ENCODE data around the gene SKOR1.

DNA sequence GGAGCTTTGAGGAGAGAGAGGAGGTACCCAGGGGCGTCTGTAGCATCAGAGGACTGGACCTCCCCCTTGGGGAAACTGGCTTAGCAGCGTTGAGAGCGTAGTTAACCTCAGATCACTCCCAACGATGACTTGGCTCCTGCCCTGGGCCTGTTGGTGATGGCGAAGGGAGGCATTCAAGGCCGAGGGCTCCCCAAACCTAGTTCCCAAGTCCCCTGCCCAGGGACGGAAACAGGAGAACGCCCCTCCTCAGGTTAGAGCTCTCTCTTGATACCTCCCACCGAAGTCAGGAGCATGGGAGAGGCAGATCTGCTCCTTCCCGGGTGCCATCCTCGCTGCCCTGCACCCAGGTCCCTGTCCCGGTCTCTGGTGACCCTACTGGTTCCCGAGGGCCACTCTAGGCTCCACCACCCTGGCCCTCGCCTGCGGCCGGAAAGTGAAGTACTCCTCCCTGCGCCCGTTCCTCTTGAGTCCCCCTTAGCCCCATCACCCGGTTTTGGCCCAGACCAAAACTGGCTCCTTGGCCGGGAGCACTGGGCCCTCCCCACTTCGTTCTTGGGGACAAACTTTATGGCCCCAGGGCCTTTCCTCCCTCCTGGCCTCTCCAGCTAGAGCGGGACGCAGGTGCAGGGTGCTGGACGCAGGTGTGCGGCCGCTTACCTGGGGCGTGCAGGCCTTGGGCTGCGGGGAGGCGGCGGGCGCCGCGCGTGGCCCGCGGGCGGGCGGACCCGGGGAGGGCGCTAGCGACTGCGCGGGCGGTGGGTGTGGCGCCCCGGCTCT is 2.6 kb upstream of the SKOR1 start:
- TF ChIP-seq ZNF274 (IDR thresholded peaks at IDR 0.05; ENCODE audit: low read depth, low read length), result no peak
- no peak for TF ChIP-seq YY1 (IDR thresholded peaks at IDR 0.05; ENCODE audit: insufficient read depth, insufficient read length)
